Gastroesophageal sphincter (tissue), 4 donors: Measurements from ENCODE around the gene PRKCQ. TPM values are rescaled to one million over a fixed set of nuclear protein-coding genes. Genes with fewer than 3 reads are reported as not detected.

Source experiments
- ATAC-seq: fragments of 150-250 bp; one replicate; pipeline ENCODE4 v1.9.1; 2016; ENCODE audit warnings: mild to moderate bottlenecking, moderate library complexity
- H3K27ac ChIP-seq, 4 donors: fragments of 200-600 bp; sonication (generic) in 3 of 4; 1 replicate in 3 of 4; 2 replicates in 1 of 4; pipeline ENCODE4 v1.5.1; 2016 to 2019
- H3K27me3 ChIP-seq: fragments of 200-600 bp; sonication (generic); one replicate; pipeline ENCODE4 v1.5.1; 2019
- H3K36me3 ChIP-seq, 2 donors: fragments of 200-600 bp; sonication (generic); one replicate each; pipeline ENCODE4 v1.5.1; 2019; ENCODE audit warnings: control low read depth in 1 of 2
- H3K4me1 ChIP-seq, 3 donors: fragments of 200-600 bp; sonication (generic); 1 replicate in 2 of 3; 2 replicates in 1 of 3; pipeline ENCODE4 v1.5.1; 2016 to 2019; ENCODE audit warnings: control low read depth in 2 of 3
- H3K4me3 ChIP-seq, 2 donors: fragments of 200-600 bp; sonication (generic); one replicate each; pipeline ENCODE4 v1.5.1; 2019; ENCODE audit warnings: mild to moderate bottlenecking in 1 of 2, moderate library complexity in 1 of 2
- H3K9me3 ChIP-seq, 3 donors: fragments of 200-600 bp; sonication (generic); one replicate each; pipeline ENCODE4 v1.5.1; 2017 to 2019; ENCODE audit warnings: control low read depth in 2 of 3
- CTCF ChIP-seq, 4 experiments: fragments of 200-600 bp in 2 of 4; fragments of 450-650 bp in 2 of 4; sonication (generic) in 1 of 4; IDR thresholded peaks; one replicate each; pipeline ENCODE4 v1.5.1; 2017 to 2019; ENCODE audit warnings: antibody characterized with exemption in 4 of 4, mild to moderate bottlenecking in 2 of 4, moderate library complexity in 2 of 4
- EP300 ChIP-seq: sonication (generic); formaldehyde crosslinking; IDR thresholded peaks from one replicate; pipeline ENCODE4 v1.6.1; 2017; ENCODE audit warnings: antibody characterized with exemption, mild to moderate bottlenecking
- POLR2A ChIP-seq, 2 donors: fragments of 450-650 bp; IDR thresholded peaks; one replicate each; pipeline ENCODE4 v1.6.1; 2017; ENCODE audit warnings: antibody characterized with exemption in 2 of 2, mild to moderate bottlenecking in 2 of 2, moderate library complexity in 1 of 2
- POLR2AphosphoS5 ChIP-seq: sonication (generic); formaldehyde crosslinking; IDR thresholded peaks from one replicate; pipeline ENCODE4 v1.6.1; 2017; ENCODE audit warnings: antibody characterized with exemption
- WGBS, 2 donors: methylation state at CpG; one replicate each; pipeline ENCODE4 v1.1.5; 2018; ENCODE audit warnings: low coverage in 1 of 2; 5-methylcytosine and 5-hydroxymethylcytosine counted together
- total RNA-seq, 4 donors: library from RNA; depleted of rRNA; stranded (reverse); fragments of >200 nt; gene quantifications; one replicate each; pipeline ENCODE4 v1.1.0, GENCODE V29; 2016

PRKCQ gene
- total RNA-seq, 4 donors from 2014 or later: 2.0 to 7.6 (median 4.3) TPM

GRCh38 chr10:6400331-6400730 is 179.7 kb downstream of the PRKCQ start:
- Histone ChIP-seq H3K27ac (peak overlapping the region in 1 of 4 donors; percentile 39), H3K4me1 (peaks cover 0 to 27% (median 3%) of the 10 kb centered on the region in 3 donors), H3K4me3 (no peak overlapping the region), H3K36me3 (no peaks in the 10 kb centered on the region), H3K9me3 (no peaks in the 10 kb centered on the region), H3K27me3 (no peaks in the 10 kb centered on the region)
- TF ChIP-seq POLR2AphosphoS5: no peak
- ATAC-seq: no peak
- 73 to 97% methylated on average over 3 to 6 of the region's 7 CpGs for WGBS, 2 donors

- no peaks in the 10 kb centered on the region for H3K36me3 ChIP-seq
- peaks cover 0 to 27% (median 3%) of the 10 kb centered on the region in 3 donors for H3K4me1 ChIP-seq
- H3K9me3 ChIP-seq: no peaks in the 10 kb centered on the region
- TF ChIP-seq POLR2AphosphoS5 (no peak), POLR2A (IDR thresholded peaks at IDR 0.05) (no peak), EP300 (no peak), CTCF (IDR thresholded peaks at IDR 0.05) (no peak)
- 80 to 85% methylated on average over 5 to 6 of the region's 8 CpGs for WGBS, 2 donors
- H3K4me3 ChIP-seq: no peak overlapping the region
- ATAC-seq: no peak
- peak overlapping the region in 1 of 4 donors; percentile 39 for H3K27ac ChIP-seq
- H3K27me3 ChIP-seq: no peaks in the 10 kb centered on the region
Measured at GRCh38 chr10:6399879-6400278, 180.2 kb downstream of the PRKCQ start.

- WGBS, 2 donors: 40 to 42% methylated on average over 5 of the region's 5 CpGs
- peaks cover 0 to 27% (median 3%) of the 10 kb centered on the region in 3 donors for H3K4me1 ChIP-seq
- H3K4me3 ChIP-seq: no peak overlapping the region
- H3K36me3 ChIP-seq: no peaks in the 10 kb centered on the region
- no peak for ATAC-seq
- no peaks in the 10 kb centered on the region for H3K9me3 ChIP-seq
- TF ChIP-seq CTCF (IDR thresholded peaks at IDR 0.05) (no peak), POLR2AphosphoS5 (no peak), EP300 (no peak), POLR2A (IDR thresholded peaks at IDR 0.05) (no peak)
- peak overlapping the region in 1 of 4 donors; percentile 39 for H3K27ac ChIP-seq
- H3K27me3 ChIP-seq: no peaks in the 10 kb centered on the region
Measured at GRCh38 chr10:6399231-6399741, 180.8 kb downstream of the PRKCQ start.

- Histone ChIP-seq H3K9me3 (no peaks in the 10 kb centered on the region), H3K27ac (no peak overlapping the region), H3K4me3 (no peak overlapping the region), H3K27me3 (no peaks in the 10 kb centered on the region), H3K4me1 (peaks cover 0 to 27% (median 3%) of the 10 kb centered on the region in 3 donors), H3K36me3 (no peaks in the 10 kb centered on the region)
- 43 to 68% methylated on average over 2 of the region's 2 CpGs for WGBS, 2 donors
- no peak for TF ChIP-seq POLR2A (IDR thresholded peaks at IDR 0.05)
- TF ChIP-seq CTCF (IDR thresholded peaks at IDR 0.05): no peak
- TF ChIP-seq POLR2AphosphoS5: no peak
- no peak for TF ChIP-seq EP300
- ATAC-seq: no peak
Measured at GRCh38 chr10:6398399-6398798, 181.7 kb downstream of the PRKCQ start.

GRCh38 chr10:6396652-6397051 is 183.4 kb downstream of the PRKCQ start:
- no peak overlapping the region for H3K4me3 ChIP-seq

More at GRCh38 chr10:6396652-6397051, 183.4 kb downstream of the PRKCQ start:
- ATAC-seq: no peak
- WGBS, 2 donors: 70 to 84% methylated on average over 4 of the region's 4 CpGs
- no peaks in the 10 kb centered on the region for H3K27me3 ChIP-seq
- no peak overlapping the region for H3K27ac ChIP-seq
- no peaks in the 10 kb centered on the region for H3K36me3 ChIP-seq
- peaks cover 0 to 22% (median 0%) of the 10 kb centered on the region in 3 donors for H3K4me1 ChIP-seq
- H3K9me3 ChIP-seq: no peaks in the 10 kb centered on the region
- TF ChIP-seq POLR2AphosphoS5: no peak
- TF ChIP-seq CTCF (IDR thresholded peaks at IDR 0.05): no peak
- TF ChIP-seq POLR2A (IDR thresholded peaks at IDR 0.05): no peak
- no peak for TF ChIP-seq EP300
